Measurements from ENCODE around the gene CDC42EP5.

Gene CDC42EP5

DNA sequence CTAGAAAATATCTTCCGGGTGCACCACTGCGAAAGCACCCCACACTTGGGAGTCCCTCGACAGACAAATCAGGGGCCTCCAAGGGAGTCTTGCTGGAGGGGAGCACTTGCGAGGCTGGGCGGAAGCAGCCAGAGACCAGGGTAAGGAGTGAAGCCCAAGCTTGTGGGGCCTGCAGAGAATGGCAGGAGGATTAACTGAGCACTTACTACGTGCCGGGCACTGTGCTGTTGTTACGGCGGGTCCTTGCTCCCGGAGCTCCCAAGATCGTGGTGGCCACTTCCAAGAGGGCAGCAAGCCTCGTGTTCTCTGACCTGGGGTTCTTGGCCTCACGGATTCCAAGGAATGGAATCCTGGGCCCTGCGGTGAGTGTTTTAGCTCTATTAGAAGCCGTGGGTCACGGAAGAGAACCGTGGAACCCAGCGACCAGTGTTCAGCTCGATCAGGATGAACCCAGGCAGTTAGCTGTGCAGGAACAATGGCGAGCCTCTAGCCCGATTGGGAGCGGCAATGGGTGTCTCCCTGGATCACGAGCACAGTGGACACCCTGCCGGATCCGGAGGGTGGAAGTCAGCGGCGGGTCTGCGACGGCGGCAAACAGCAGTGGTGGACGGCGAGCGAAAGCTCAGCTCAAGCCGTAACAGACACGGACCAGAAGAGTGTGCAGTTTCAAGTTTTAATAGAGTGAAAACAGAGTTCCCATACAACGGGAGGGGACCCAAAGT is 48.3 kb downstream of the CDC42EP5 start:
- DNase-seq, result no peak

- DNase-seq, result no peak
These were observed 48.9 kb downstream of the CDC42EP5 start for GRCh38 chr19:54424201-54424600.

DNA sequence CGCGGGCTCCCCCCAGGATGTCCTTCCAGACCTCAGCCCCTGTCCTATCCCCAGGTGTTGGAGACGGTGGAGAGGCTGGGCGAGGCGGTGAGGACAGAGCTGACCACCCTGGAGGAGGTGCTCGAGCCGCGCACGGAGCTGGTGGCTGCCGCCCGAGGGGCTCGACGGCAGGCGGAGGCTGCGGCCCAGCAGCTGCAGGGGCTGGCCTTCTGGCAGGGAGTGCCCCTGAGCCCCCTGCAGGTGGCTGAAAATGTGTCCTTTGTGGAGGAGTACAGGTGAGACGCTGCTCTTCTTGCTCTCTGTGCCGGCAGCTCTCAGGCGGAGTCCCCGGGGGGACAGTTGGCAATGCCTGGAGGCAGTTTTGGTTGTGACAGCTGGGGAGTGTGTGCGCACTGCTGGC is 51.0 kb downstream of the CDC42EP5 start:
- DNase-seq, result no peak

DNA sequence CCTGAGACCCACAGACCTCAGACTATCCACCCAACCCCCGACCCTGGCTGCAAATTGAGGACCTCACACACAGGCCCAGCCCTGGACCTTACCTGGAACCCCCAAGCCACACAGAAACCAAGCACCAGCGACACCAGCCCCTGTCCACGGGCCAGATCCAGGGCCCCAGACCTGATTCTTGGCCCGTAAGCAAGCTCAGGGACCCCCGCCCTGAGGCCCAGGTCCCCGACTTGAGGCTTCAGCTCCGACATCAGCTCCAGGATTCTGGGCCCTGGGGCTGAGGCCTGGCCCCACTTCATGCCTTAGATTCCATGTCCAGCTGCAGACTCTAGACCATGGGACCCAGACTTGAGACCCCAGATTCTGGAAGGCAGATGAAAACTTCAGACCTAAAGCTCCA is 51.6 kb downstream of the CDC42EP5 start:
- no peak for DNase-seq

GRCh38 chr19:54421169-54421516 is 52.0 kb downstream of the CDC42EP5 start:
- DNase-seq, result no peak

DNA sequence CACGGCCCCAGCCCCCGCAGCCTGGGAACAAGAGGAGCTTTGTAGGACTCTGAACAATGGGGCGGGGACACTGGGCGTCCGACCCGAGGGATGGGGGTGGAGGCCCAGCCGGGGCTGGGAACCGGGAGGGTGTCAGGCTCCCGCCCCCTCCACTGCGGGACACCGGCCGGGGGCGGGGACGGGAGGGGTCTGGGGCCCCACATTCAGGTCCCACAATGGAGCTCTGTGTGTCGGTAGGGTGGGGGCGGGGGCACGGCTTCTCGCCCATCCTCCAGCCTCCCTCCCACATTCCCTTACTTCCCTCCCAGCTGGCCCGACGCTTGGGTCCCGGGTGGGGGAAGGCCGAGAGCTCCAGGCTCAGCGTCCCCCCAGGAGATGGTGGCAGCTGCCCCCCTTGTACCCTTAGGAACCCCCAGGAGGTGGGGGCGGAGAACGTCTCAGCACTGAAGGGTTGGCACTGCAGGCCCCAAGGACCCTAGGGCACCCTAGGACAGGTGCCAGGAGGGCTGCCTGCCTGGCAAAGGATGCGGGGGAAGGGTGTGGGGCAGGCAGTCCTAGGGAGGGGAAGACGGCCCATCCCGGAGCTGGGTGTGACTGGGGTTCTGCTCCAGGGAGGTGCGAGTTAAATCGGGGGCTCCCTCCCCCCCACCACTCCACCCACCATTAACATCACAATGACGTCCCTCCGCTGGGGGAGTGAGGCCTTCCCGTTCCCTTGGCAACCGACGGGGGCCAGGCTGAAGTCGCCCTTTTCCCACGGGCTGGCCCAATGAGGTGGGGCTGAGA is 52.5 kb downstream of the CDC42EP5 start:
- peak; percentile 93 for DNase-seq

- no peak for DNase-seq
These were observed 53.1 kb downstream of the CDC42EP5 start for GRCh38 chr19:54420068-54420382.

GRCh38 chr19:54418930-54419800 is 53.9 kb downstream of the CDC42EP5 start:
- no peak for DNase-seq

DNA sequence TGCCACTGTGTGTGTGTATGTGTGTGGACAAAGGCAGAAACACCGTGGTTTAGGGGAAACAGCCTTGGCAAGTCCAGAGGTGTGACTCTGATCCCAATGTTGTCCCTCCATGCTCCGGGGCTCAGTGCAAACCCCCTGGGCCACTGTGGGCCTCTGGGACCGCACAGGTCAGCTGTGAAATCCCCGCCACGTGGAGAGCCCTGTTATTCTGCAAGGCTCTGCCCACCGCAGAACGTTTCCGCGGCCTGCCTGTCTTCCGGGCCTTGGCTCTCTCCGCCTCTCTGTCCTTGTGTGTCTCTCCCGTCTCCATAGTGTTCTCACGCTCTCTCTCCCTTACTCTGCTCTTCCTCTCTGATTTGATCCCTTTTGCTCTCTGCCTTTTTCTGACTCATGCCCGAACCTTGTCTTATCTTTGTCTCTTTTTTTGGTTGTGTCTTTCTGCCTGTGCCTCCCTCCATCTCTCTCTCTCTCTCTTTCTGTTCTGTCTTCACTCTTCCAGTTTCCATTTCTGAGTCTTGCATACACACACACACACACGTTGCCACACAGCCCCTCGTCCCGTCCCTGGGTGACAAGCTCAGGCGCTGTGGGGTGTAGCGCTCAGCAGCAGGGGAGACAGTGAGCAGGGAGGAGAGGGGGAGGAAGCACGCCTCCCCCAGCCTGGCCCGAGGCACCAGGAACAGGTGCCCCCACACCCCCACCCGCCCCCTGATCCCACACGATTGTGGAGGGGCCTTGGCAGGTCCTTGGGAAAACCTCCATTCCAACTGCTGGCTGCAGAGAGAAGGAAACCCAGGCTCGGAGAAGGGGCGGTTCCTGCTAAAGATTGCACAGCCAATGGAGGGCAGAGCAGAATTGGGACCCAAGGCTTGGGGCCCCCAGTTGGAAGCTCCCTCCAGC is 54.8 kb downstream of the CDC42EP5 start:
- DNase-seq, result peak; percentile 74

DNA sequence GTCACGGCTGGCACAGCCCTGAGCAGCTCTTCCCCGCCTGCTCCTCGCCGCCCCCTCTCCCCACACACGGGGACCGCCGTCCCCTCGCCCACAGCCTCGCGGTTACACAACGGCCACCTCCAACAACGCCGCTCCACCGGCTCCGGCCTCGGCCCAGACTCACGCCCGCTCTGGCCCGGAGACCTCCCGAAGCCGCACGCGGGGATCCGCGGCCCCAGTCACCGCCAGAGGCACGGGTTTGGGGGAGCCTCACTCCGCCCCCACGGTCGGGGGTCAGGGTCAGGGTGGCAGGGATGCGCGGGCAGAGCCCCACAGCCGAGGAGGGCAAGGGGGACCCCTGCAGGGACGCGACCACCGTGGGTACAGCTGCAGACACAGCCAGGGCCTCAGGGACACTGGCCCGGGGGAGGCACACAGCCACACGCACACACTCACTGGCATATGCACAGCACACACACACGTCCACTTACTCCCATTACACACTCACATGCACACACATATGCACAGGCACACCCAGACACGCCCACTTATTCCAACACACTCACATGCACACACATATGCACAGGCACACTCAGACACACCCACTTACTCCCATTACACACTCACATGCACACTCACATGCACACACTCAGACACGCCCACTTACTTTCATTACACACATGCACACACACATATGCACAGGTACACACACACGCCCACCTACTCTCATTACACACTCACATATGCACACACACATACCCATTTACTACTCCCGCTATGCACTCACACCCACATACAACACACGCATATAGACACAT is 56.2 kb downstream of the CDC42EP5 start:
- no peak for DNase-seq

GRCh38 chr19:54415901-54416673 is 57.0 kb downstream of the CDC42EP5 start:
- DNase-seq, result no peak

DNA sequence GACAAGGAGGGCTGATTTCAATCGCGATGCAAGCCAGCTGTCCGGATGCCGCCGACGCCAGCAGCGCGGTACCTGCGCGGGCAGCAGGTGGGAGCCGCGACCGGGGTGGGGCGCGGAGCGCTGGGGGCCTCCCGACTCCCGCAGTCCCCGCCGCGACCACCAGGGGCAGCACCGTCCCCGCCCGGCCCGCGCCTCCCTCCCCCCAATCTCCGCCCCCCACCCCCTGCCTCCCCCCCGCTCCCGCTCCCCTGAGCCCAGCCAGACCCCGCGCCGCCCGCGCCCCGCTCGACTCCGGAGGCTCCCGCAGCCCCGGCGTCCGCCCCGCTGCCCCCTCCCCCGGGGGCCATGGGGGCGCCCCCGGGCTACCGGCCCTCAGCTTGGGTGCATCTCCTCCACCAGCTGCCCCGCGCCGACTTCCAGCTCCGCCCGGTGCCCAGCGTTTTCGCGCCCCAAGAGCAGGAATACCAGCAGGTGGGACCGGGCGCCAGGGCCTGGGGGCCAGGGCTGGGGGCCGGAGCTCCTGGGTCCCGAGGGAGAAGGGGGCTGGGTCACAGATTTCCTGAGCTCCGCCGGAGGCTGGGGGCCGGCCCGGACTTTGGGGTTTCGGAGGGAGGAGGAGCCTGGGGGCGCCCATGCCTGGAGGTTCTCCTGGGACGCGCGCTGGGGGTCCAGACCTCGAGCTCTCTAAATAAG is 57.7 kb downstream of the CDC42EP5 start, which contains the start of gene TTYH1:
Gene TTYH1 (plus strand): TSS at position 257 of the 693 bp plus-strand sequence. CDS start 89 bp downstream, at position 346.
- DNase-seq, result peak; percentile 58
